Natural killer cell (primary cell): Measurements from ENCODE around the gene SLC2A11. TPM values are rescaled to one million over a fixed set of nuclear protein-coding genes. Genes with fewer than 3 reads are reported as not detected.

Experiments used
- ATAC-seq, 3 donors: fragments of 150-1000 bp in 2 of 3; fragments of 200-7000 bp in 1 of 3; cut with Tn5 transposase; 1 replicate in 1 of 3; 2 replicates in 2 of 3; pipeline ENCODE4 v1.10.0; 2021; ENCODE audit warnings: mild to moderate bottlenecking in 2 of 3, moderate library complexity in 2 of 3
- DNase-seq, 2 donors: peaks; one replicate each; pipeline versions ENCODE4 v3.0.0 to v3.0.0-alpha.2; 2013 to 2021; ENCODE audit warnings: mixed read lengths in 1 of 2
- H3K27ac ChIP-seq: one replicate; pipeline ENCODE4 v1.5.1; 2013; ENCODE audit warnings: mild to moderate bottlenecking, low read length
- H3K27me3 ChIP-seq: one replicate; pipeline ENCODE4 v1.6.1; 2013; ENCODE audit warnings: low read length; ENCODE audit not compliant: control insufficient read depth, insufficient read depth
- H3K36me3 ChIP-seq: one replicate; pipeline ENCODE4 v1.6.1; 2013; ENCODE audit warnings: low read length; ENCODE audit not compliant: control insufficient read depth, insufficient read depth
- H3K4me1 ChIP-seq: one replicate; pipeline ENCODE4 v1.6.1; 2013; ENCODE audit warnings: low read length; ENCODE audit not compliant: control insufficient read depth, insufficient read depth
- H3K4me3 ChIP-seq: one replicate; pipeline ENCODE4 v1.5.1; 2013; ENCODE audit warnings: low read length
- H3K9me3 ChIP-seq: one replicate; pipeline ENCODE4 v1.6.1; 2013; ENCODE audit warnings: low read length; ENCODE audit not compliant: control insufficient read depth, insufficient read depth
- H3K27ac Mint-ChIP-seq, 2 donors: one replicate each; pipeline ENCODE4 v1.8.0; 2022; ENCODE audit warnings: mild to moderate bottlenecking in 2 of 2, mixed read lengths in 2 of 2, moderate library complexity in 1 of 2
- H3K27me3 Mint-ChIP-seq, 2 donors: one replicate each; pipeline ENCODE4 v1.8.0; 2022; ENCODE audit warnings: low read depth in 2 of 2, mixed read lengths in 2 of 2
- H3K36me3 Mint-ChIP-seq: one replicate; pipeline ENCODE4 v1.8.0; 2022; ENCODE audit warnings: mixed read lengths
- H3K4me1 Mint-ChIP-seq, 2 donors: one replicate each; pipeline ENCODE4 v1.8.0; 2022; ENCODE audit warnings: mixed read lengths in 2 of 2
- H3K4me3 Mint-ChIP-seq: one replicate; pipeline ENCODE4 v1.8.0; 2022; ENCODE audit warnings: mild to moderate bottlenecking, moderate library complexity, mixed read lengths
- H3K9me3 Mint-ChIP-seq, 2 donors: one replicate each; pipeline ENCODE4 v1.8.0; 2022; ENCODE audit warnings: mixed read lengths in 2 of 2
- WGBS: methylation state at CpG from one replicate; pipeline ENCODE4 v1.1.7; 2013; ENCODE audit warnings: missing lambda C conversion rate; ENCODE audit not compliant: insufficient coverage; 5-methylcytosine and 5-hydroxymethylcytosine counted together
- intact Hi-C: fragments of 100-400 bp; cut with micrococcal nuclease; formaldehyde crosslinking; loops from one replicate; pipeline ENCODE4 v1.14.2; 2022
- total RNA-seq, 4 donors: library from RNA; stranded (reverse); fragments of 120-200 nt in 1 of 4; gene quantifications; one replicate each; pipeline versions ENCODE4 v1.2.3 to v1.2.4, GENCODE V29; 2013 to 2022
- TF ChIP-seq, protein P1 (sequence below): fragments of 200-600 bp; IDR thresholded peaks from one replicate; pipeline ENCODE4 v1.8.0; 2022; ENCODE audit warnings: antibody characterized with exemption

SLC2A11 gene
- total RNA-seq, 3 donors from 2014 or later (not counting 1 experiment from before 2014, with no cell fraction given) = 9.2 to 14.1 (median 11.8) TPM

DNA sequence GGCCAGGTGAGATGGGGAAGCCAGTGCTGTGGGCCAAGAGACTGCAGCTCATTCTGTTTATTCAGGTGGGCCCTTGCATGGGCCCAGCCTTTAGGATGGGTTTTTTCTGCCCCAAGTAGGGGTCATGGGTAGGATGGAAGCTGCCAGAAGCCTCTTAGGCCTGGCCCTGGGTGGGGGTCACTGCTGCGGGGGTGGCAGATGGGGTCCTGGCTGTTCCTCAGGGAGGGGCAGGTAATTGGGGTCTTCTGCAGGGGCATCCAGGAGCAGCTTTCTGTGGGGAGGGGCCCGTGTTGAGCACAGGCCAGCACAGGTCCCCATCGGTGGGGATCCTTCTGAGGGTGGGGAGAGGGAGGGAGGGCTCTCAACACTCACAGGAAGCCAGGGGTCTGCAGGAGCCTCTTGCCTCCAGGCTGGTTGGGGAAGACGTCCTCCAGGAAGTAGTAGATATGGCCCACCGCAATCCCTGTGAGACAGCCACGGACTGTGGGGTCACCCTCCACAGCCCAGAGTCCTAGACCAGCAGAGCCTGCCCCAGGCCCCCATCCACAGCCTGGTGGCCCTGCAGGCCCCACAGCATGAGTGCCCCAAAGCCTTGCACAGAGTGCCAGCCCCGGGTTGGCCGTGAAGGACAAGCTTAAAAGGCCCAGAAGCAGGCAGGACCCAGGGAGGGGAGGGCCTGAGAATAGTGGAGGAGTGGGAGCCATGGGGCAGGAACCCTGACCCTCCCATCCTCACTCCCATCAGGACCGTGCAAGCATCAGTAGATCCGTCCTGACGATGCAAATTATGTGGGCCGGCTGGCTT lies 20.8 kb upstream of the SLC2A11 start:
- H3K9me3 Mint-ChIP-seq = no peaks in the 10 kb centered on the region
- ATAC-seq (no peak), DNase-seq (no peak)
- no peaks in the 10 kb centered on the region for H3K36me3 Mint-ChIP-seq
- peak overlapping the region in 1 of 2 donors; percentile 91 for H3K27ac Mint-ChIP-seq
- intact Hi-C loops = no loop called here
- TF ChIP-seq, protein P1, sequence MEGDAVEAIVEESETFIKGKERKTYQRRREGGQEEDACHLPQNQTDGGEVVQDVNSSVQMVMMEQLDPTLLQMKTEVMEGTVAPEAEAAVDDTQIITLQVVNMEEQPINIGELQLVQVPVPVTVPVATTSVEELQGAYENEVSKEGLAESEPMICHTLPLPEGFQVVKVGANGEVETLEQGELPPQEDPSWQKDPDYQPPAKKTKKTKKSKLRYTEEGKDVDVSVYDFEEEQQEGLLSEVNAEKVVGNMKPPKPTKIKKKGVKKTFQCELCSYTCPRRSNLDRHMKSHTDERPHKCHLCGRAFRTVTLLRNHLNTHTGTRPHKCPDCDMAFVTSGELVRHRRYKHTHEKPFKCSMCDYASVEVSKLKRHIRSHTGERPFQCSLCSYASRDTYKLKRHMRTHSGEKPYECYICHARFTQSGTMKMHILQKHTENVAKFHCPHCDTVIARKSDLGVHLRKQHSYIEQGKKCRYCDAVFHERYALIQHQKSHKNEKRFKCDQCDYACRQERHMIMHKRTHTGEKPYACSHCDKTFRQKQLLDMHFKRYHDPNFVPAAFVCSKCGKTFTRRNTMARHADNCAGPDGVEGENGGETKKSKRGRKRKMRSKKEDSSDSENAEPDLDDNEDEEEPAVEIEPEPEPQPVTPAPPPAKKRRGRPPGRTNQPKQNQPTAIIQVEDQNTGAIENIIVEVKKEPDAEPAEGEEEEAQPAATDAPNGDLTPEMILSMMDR = no peak
- H3K27me3 ChIP-seq = no peaks in the 10 kb centered on the region
- no peak overlapping the region for H3K27ac ChIP-seq
- no peak overlapping the region for H3K4me3 ChIP-seq
- peak overlapping the region; percentile 93 for H3K4me3 Mint-ChIP-seq
- H3K4me1 ChIP-seq = peaks cover 27% of the 10 kb centered on the region
- 70% methylated on average over 12 of the region's 12 CpGs for WGBS
- H3K4me1 Mint-ChIP-seq = peaks cover 22 to 24% of the 10 kb centered on the region in 2 donors
- H3K36me3 ChIP-seq = peaks cover 28% of the 10 kb centered on the region
- no peaks in the 10 kb centered on the region for H3K9me3 ChIP-seq
- no peaks in the 10 kb centered on the region for H3K27me3 Mint-ChIP-seq

GRCh38 chr22:23837496-23837859 lies 20.2 kb upstream of the SLC2A11 start:
- H3K36me3 Mint-ChIP-seq = no peaks in the 10 kb centered on the region
- no peaks in the 10 kb centered on the region for H3K27me3 ChIP-seq
- DNase-seq (no peak), ATAC-seq (no peak)
- peak overlapping the region; percentile 93 for H3K4me3 Mint-ChIP-seq
- no peak overlapping the region for H3K27ac ChIP-seq
- intact Hi-C loops = no loop called here
- H3K4me1 ChIP-seq = peaks cover 27% of the 10 kb centered on the region
- no peaks in the 10 kb centered on the region for H3K27me3 Mint-ChIP-seq
- H3K9me3 Mint-ChIP-seq = no peaks in the 10 kb centered on the region
- H3K4me1 Mint-ChIP-seq = peaks cover 22 to 24% of the 10 kb centered on the region in 2 donors
- H3K4me3 ChIP-seq = no peak overlapping the region
- H3K9me3 ChIP-seq = no peaks in the 10 kb centered on the region
- TF ChIP-seq, protein P1 = no peak
- H3K27ac Mint-ChIP-seq = peak overlapping the region; percentile 85 to 91
- 96% methylated on average over 12 of the region's 12 CpGs for WGBS
- H3K36me3 ChIP-seq = peaks cover 22% of the 10 kb centered on the region

DNA sequence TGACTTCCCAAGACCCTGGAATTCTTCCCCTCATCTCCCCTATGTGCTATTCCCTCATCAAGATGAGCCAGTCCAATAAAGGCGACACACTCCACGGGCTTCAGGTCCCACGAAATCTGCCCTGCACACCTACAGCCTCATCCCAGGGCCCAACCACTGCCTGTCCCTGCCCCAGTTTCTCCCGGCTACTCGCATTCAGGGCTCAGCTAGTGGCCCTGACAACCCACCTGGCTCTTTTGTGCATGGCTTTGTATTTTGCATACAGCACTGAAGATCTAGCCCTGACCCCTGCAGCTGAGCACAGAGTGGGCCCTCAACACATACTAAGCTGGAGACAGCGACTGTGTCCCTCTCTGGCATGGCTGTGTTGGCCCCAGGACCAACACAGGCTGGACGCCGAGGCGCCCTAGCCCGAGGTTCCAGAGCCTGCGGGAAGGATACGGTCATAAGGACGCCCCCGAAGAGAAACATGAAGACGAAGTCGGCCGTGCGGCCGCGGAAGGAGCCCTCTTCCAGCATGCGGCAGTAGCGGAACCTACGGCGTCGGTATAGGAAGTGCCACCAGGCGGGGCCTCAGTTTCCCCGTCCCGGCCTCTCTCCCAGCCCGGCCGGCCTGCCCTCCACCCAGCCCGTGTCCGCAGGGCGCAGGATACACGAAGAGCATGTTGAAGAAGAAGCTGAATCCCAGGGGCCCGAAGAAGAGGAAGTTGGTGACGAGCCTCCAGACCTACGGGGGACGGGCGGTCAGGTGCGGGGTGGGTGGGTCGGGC lies 19.6 kb upstream of the SLC2A11 start:
- H3K36me3 Mint-ChIP-seq = no peaks in the 10 kb centered on the region
- peaks cover 22% of the 10 kb centered on the region for H3K36me3 ChIP-seq
- H3K27me3 Mint-ChIP-seq = no peaks in the 10 kb centered on the region
- TF ChIP-seq, protein P1 = no peak
- H3K27ac ChIP-seq = peak overlapping the region; percentile 81
- ATAC-seq = no peak
- H3K4me1 Mint-ChIP-seq = peaks cover 22 to 24% of the 10 kb centered on the region in 2 donors
- no peaks in the 10 kb centered on the region for H3K9me3 Mint-ChIP-seq
- peak overlapping the region; percentile 85 to 91 for H3K27ac Mint-ChIP-seq
- intact Hi-C loops = no loop called here
- H3K4me3 Mint-ChIP-seq = peak overlapping the region; percentile 93
- no peaks in the 10 kb centered on the region for H3K9me3 ChIP-seq
- DNase-seq = no peak
- H3K4me3 ChIP-seq = peak overlapping the region; percentile 73
- peaks cover 30% of the 10 kb centered on the region for H3K4me1 ChIP-seq
- H3K27me3 ChIP-seq = no peaks in the 10 kb centered on the region
- 17% methylated on average over 41 of the region's 41 CpGs for WGBS
